Immature natural killer cell (primary cell): Measurements from ENCODE around the gene COL20A1. TPM values are rescaled to one million over a fixed set of nuclear protein-coding genes. Genes with fewer than 3 reads are reported as not detected.

Source experiments
- DNase-seq, 3 donors: peaks; one replicate each; pipeline ENCODE4 v3.0.0; 2022; ENCODE audit warnings: mixed read lengths in 1 of 3
- H3K27ac Mint-ChIP-seq, 6 donors: one replicate each; pipeline ENCODE4 v1.8.0; 2020; ENCODE audit warnings: mixed read lengths in 6 of 6, mild to moderate bottlenecking in 5 of 6, inconsistent platforms in 4 of 6, moderate library complexity in 3 of 6
- H3K27me3 Mint-ChIP-seq, 3 donors: one replicate each; pipeline ENCODE4 v1.8.0; 2020 to 2021; ENCODE audit warnings: low read depth in 3 of 3, mild to moderate bottlenecking in 3 of 3, mixed read lengths in 3 of 3, moderate library complexity in 3 of 3, inconsistent platforms in 1 of 3
- H3K36me3 Mint-ChIP-seq, 3 donors: one replicate each; pipeline ENCODE4 v1.8.0; 2020; ENCODE audit warnings: mixed read lengths in 3 of 3, inconsistent platforms in 2 of 3, mild to moderate bottlenecking in 2 of 3
- H3K4me1 Mint-ChIP-seq, 2 donors: one replicate each; pipeline ENCODE4 v1.8.0; 2020; ENCODE audit warnings: inconsistent platforms in 2 of 2, mild to moderate bottlenecking in 2 of 2, mixed read lengths in 2 of 2, moderate library complexity in 1 of 2
- H3K4me3 Mint-ChIP-seq, 5 donors: one replicate each; pipeline ENCODE4 v1.8.0; 2020; ENCODE audit warnings: mild to moderate bottlenecking in 5 of 5, mixed read lengths in 5 of 5, inconsistent platforms in 3 of 5, moderate library complexity in 3 of 5
- H3K9me3 Mint-ChIP-seq, 6 donors: one replicate each; pipeline ENCODE4 v1.8.0; 2020; ENCODE audit warnings: mild to moderate bottlenecking in 6 of 6, mixed read lengths in 6 of 6, inconsistent platforms in 4 of 6, moderate library complexity in 3 of 6
- polyA plus RNA-seq, 3 donors: library from polyadenylated mRNA; unstranded; fragments of 300-500 nt; fragmentation: Illumina TruSeq; gene quantifications; one replicate each; pipeline ENCODE4 v1.2.3, GENCODE V29; 2021

COL20A1 gene
- polyA plus RNA-seq, 3 donors from 2014 or later, result not detected

DNA sequence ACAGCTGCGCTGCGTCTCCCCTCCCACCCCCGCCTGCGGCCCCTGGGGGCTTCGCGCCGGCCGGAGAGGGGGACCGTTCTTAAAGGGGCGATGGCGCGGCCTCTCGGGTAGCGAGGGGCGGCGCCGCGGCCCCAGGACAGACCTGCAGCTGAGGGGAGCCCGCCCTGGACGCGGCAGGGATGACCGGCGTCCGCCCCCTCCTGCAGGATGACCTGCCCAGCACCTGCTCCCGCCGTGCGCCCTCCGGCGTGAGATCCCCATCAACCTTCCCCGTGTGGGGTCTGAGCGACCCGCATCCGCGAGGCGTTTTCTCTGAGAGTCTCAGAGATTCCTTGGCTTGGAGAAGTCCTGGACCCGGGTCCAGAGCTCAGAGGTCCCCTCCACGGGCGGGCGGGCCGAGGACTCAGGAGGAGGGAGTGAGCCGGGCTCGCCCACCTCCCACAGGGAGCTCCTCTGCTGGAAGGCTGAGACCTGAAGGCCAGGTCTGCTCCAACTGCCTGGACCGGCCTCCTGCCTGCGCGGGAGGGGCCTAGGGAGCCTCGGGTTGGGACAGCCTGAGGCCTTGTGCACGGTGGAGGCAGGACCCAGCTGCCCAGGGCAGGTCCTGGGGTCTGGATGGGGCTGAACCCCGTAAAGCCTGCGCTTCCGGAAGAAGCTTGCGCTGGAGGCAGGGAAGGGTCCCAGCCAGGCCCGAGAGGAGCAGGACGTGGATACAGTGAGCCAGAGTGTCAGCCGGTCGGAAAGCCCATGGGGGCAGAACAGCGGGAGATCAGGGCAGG is 38.2 kb upstream of the COL20A1 start:
- H3K4me1 Mint-ChIP-seq, result peaks cover 0 to 4% of the 10 kb centered on the region in 2 donors
- no peaks in the 10 kb centered on the region for H3K36me3 Mint-ChIP-seq
- no peak for DNase-seq
- no peaks in the 10 kb centered on the region for H3K9me3 Mint-ChIP-seq
- H3K27me3 Mint-ChIP-seq, result peaks cover 14 to 15% (median 14%) of the 10 kb centered on the region in 3 donors
- H3K27ac Mint-ChIP-seq, result no peak overlapping the region
- H3K4me3 Mint-ChIP-seq, result peak overlapping the region in 1 of 5 donors; percentile 20

DNA sequence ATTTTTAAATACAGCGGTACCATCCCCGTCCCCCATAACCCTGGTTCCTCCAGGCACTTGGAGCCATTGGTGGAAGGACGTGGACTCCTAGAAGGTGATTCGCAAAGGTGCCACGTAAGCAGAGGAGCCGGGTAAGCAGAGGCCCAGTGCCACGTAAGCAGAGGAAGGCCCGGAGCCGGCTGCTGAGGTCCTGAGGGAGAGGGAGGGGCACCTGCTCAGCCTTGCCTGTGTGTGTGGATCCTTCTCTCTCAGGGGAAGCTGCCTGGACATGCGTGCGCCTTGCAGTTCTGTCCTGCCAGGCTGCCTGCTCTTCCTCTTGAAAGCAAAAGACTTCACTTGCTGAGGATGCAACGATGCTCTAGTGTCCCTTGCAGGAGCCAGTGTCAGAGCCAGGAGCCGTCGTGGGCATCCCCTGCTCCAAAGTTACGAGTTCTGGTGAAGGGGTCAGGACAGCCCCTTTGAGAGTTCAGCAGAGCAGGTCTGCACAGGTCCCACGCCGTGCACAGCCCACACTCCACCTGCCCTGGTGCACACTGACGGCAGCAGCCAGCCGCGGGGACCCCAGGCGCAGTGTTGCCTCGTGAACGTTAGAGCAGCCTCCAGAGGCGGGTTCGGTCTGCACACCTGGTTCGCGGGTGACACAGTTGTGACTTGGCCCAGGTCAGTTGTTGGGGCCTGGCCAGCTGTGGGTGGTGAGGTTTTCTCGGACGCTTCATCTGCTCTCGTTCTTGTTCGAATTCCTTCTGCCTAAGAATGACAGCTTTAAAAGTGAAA is 36.9 kb upstream of the COL20A1 start:
- peaks cover 0 to 4% of the 10 kb centered on the region in 2 donors for H3K4me1 Mint-ChIP-seq
- no peaks in the 10 kb centered on the region for H3K9me3 Mint-ChIP-seq
- H3K27me3 Mint-ChIP-seq, result peaks cover 13 to 15% (median 13%) of the 10 kb centered on the region in 3 donors
- no peak overlapping the region for H3K27ac Mint-ChIP-seq
- no peak for DNase-seq
- H3K36me3 Mint-ChIP-seq, result no peaks in the 10 kb centered on the region
- H3K4me3 Mint-ChIP-seq, result no peak overlapping the region

DNA sequence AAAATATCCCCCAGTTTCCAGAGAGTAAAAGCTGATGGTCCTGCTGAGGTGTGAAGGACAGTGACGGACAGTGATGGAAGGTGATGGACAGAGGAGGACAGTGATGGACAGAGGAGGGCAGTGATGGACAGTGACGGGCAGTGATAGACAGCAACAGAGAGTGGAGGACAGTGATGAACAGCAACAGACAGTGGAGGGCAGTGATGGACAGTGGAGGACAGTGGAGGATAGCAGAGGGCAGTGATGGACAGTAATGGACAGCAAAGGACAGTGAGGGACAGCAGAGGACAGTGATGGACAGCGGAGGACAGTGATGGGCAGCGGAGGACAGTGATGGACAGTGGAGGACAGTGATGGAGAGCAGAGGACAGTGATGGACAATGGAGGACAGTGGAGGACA is 36.0 kb upstream of the COL20A1 start:
- H3K36me3 Mint-ChIP-seq, result no peaks in the 10 kb centered on the region
- no peaks in the 10 kb centered on the region for H3K9me3 Mint-ChIP-seq
- peaks cover 0 to 6% of the 10 kb centered on the region in 2 donors for H3K4me1 Mint-ChIP-seq
- H3K27me3 Mint-ChIP-seq, result peaks cover 10 to 15% (median 13%) of the 10 kb centered on the region in 3 donors
- DNase-seq, result no peak
- H3K4me3 Mint-ChIP-seq, result no peak overlapping the region
- peak overlapping the region in 1 of 6 donors; percentile 19 for H3K27ac Mint-ChIP-seq

DNA sequence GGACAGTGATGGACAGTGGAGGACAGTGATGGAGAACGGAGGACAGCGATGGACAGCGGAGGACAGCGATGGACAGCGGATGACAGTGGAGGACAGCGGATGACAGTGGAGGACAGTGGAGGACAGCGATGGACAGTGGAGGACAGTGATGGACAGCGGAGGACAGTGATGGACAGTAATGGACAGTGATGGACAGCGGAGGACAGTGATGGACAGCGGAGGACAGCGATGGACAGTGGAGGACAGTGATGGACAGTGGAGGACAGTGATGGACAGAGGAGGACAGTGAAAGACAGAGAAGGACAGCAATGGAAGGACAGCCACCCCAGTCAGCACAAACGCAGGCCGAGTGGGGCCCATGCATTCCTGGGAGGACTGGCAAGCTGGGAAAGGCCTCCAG is 35.4 kb upstream of the COL20A1 start:
- no peak for DNase-seq
- H3K4me3 Mint-ChIP-seq, result no peak overlapping the region
- H3K27ac Mint-ChIP-seq, result no peak overlapping the region
- H3K9me3 Mint-ChIP-seq, result no peaks in the 10 kb centered on the region
- no peaks in the 10 kb centered on the region for H3K36me3 Mint-ChIP-seq
- H3K27me3 Mint-ChIP-seq, result peaks cover 9 to 15% (median 9%) of the 10 kb centered on the region in 3 donors
- peaks cover 0 to 8% of the 10 kb centered on the region in 2 donors for H3K4me1 Mint-ChIP-seq

DNA sequence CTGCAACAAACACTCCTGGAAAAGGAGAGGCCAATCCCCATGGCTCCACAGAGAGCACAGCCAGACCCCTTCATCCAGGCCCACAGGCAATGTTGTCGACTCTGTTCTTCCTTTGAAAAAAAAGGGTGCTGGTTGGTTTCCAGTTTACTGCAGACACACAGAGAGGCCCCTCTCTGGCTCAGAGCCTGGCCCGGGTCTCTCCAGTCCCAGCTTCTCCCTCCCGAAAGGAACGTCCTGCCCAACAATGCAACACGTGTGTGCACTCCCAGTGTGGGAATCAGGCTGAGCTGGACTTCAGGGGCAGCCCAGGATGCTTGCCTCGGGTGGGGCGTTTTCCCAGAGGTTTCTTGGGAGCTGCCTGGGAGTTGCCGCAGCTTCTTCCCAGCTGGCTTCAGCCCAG is 34.2 kb upstream of the COL20A1 start:
- no peak for DNase-seq
- Mint-ChIP-seq H3K4me1 (peaks cover 0 to 4% of the 10 kb centered on the region in 2 donors), H3K4me3 (no peak overlapping the region), H3K27me3 (peaks cover 2 to 13% (median 4%) of the 10 kb centered on the region in 3 donors), H3K9me3 (no peaks in the 10 kb centered on the region), H3K27ac (no peak overlapping the region), H3K36me3 (no peaks in the 10 kb centered on the region)

DNA sequence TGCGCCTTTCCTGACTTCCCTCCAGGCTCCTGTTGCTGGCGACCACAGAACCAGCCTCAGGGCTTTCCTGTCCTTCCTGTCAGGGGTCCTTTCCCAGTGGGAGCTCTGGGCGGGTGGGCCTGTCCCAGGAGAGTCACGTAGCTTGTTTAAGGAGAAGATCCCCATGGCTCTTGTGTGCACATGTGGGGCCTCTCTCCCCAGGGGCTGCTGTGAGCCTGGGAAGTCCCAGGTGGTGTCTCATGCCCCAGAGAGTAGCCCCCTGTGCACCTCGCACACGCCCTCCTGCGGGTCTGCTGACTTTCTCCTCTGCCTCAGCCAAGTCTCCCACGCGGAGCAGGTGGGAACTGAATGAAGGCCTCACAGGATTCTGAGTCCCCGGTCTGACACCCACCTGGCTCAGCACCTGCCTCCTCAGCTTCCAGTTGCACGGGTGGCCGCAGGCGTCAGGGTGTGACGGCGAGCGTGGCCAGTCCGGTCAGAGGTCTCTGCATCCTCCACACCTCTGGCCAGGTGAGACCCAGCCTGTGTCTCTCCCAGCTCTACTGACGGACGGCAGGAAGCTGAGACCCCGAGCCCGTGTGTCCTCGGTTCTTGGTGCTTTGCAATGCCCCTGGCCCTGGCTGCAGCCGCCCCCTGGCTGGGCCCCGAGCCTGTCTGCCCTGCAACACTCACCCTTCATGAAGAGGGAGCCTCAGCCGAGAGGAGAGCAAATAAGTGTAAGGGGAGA is 33.1 kb upstream of the COL20A1 start:
- Mint-ChIP-seq H3K4me1 (peaks cover 0 to 4% of the 10 kb centered on the region in 2 donors), H3K36me3 (no peaks in the 10 kb centered on the region), H3K27ac (no peak overlapping the region), H3K27me3 (peaks cover 2 to 16% (median 2%) of the 10 kb centered on the region in 3 donors), H3K9me3 (no peaks in the 10 kb centered on the region), H3K4me3 (no peak overlapping the region)
- no peak for DNase-seq

DNA sequence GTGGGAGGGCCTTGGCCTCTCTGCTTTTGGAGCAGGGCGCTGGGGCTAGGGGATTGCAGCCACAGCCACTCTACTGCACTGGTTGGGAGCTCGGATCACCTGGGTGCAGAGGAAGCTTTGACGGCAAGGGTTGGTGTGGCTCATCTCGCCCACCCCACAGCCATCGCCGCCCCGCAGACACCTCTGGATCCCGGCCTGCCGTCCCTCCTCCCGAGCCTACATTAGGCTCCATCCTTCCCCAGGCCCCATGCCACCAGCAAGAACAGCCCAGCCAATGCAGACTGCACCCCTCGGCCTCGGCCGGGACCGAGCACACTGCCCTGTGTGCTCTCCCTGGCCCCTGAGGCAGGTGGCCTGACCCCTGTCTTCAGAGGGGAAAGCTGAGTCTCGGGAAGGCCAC is 32.5 kb upstream of the COL20A1 start:
- Mint-ChIP-seq H3K27ac (no peak overlapping the region), H3K4me3 (no peak overlapping the region), H3K4me1 (peaks cover 0 to 4% of the 10 kb centered on the region in 2 donors), H3K9me3 (no peaks in the 10 kb centered on the region), H3K27me3 (peaks cover 2 to 12% (median 4%) of the 10 kb centered on the region in 3 donors), H3K36me3 (no peaks in the 10 kb centered on the region)
- no peak for DNase-seq

DNA sequence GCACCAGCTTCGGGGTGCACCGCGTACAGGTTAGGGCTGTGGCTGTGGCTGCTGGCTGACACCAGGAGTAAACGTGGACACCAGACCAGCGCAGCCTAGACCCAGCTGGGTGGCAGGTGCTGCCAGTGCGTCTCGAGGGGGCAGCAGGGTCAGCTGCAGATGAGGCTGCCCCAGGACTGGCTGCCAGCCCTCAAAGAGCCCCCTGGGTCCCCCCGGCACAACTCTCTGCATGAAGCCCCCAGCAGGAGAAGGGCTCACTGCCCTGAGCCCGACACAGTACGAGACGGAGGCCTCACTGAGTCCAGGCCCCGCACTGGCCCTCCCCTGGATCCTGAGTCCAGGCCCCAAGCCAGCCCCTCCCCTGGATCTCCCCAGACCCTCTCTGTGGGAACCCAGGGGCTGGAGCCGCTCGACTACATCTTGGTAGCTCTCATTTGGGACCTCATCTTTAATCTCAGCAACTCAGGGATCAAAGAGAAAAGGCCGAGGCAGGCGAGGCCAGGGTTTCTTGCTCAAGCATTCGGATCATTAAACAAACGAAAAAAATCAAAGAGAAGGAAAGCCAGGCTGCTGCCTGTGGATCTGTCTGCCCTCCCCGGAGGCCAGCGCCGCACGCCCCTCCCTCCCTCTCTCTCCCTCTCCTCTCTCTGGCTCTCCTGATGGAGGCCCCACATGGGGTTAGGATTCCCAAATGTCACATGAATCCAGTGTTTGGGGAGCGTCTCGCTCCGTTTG is 31.8 kb upstream of the COL20A1 start:
- peaks cover 0 to 4% of the 10 kb centered on the region in 2 donors for H3K4me1 Mint-ChIP-seq
- no peak overlapping the region for H3K27ac Mint-ChIP-seq
- no peaks in the 10 kb centered on the region for H3K9me3 Mint-ChIP-seq
- no peak for DNase-seq
- H3K36me3 Mint-ChIP-seq, result no peaks in the 10 kb centered on the region
- H3K27me3 Mint-ChIP-seq, result peaks cover 2 to 9% (median 4%) of the 10 kb centered on the region in 3 donors
- no peak overlapping the region for H3K4me3 Mint-ChIP-seq

DNA sequence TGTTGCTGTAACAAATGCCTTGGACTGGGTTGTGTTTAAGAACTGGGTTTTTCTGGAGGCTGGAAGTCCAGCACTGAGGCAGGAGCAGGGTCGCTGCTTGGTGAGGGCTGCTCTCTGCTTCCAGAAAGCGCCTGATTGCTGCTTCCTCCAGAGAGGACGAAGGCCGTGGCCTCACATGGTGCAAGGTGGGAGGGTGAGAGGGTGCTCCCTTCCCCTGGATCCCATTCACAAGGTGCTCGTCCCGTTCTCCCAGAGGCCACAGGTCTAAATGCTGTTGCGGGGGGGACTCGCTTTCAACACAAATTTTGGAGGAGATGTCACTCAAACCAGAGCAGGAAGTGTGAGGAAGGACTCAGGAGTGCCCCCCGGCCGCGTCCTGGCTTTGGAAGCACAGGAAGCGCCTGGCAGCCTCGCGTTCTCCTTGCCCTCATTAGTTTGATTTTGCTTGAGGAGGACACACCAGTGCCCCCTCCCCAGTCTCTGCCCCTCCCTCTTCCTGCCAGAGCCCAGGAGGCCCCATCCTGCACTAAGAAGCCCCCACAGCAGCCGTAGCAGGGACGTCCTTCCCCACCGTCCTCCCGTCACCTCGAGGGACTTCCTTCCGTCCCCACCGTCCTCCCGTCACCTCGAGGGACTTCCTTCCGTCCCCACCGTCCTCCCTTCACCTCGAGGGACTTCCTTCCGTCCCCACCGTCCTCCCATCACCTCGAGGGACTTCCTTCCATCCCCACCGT is 31.0 kb upstream of the COL20A1 start:
- peak overlapping the region in 2 of 5 donors; percentile 27 to 52 for H3K4me3 Mint-ChIP-seq
- H3K27ac Mint-ChIP-seq, result peak overlapping the region in 1 of 6 donors; percentile 70
- H3K4me1 Mint-ChIP-seq, result peaks cover 0 to 4% of the 10 kb centered on the region in 2 donors
- no peaks in the 10 kb centered on the region for H3K36me3 Mint-ChIP-seq
- H3K27me3 Mint-ChIP-seq, result peaks cover 2 to 9% (median 4%) of the 10 kb centered on the region in 3 donors
- no peak for DNase-seq
- H3K9me3 Mint-ChIP-seq, result no peaks in the 10 kb centered on the region

DNA sequence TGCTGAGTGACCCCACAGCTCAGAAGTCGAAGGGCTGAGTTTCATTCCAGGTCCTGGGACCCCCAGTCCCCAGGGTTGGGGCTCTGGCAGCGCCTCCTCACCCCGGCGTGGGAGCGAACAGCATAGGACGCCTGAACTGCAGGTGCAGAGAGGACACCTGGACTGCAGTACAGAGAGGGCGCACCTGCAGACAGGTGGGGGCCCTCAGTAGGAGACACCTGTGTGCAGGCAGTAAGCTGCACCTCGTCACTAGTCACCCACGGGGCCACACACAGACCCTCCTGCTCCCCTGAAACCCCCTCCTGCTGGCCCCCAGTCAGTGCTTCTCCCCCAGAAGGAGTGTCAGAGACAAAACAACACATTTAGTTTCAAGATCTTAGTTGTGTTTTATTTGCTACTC is 30.1 kb upstream of the COL20A1 start:
- peaks cover 0 to 8% (median 2%) of the 10 kb centered on the region in 3 donors for H3K27me3 Mint-ChIP-seq
- H3K27ac Mint-ChIP-seq, result no peak overlapping the region
- no peak for DNase-seq
- no peak overlapping the region for H3K4me3 Mint-ChIP-seq
- peaks cover 0 to 4% of the 10 kb centered on the region in 2 donors for H3K4me1 Mint-ChIP-seq
- H3K36me3 Mint-ChIP-seq, result no peaks in the 10 kb centered on the region
- H3K9me3 Mint-ChIP-seq, result no peaks in the 10 kb centered on the region

DNA sequence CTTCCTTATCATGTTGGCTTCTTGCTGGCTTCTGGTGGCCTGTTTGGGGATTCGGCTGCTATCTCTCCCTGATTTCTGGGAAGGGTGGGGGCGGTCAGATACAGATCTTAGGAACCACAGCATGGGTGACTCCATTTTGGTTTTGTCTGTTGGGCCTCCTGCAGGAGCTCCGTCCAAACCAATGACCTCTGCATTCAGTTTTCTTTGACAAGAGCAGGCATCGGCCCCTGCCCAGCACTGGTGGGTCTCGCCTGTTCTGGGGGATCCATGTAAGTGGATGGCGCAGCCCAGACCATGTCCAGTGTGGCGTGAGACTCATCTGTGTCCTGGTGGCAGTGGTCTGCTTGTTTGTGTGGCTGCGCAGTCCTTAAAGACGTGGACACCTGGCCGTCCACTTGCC is 29.0 kb upstream of the COL20A1 start:
- DNase-seq, result no peak
- H3K27me3 Mint-ChIP-seq, result peaks cover 0 to 11% (median 2%) of the 10 kb centered on the region in 3 donors
- H3K4me1 Mint-ChIP-seq, result peaks cover 0 to 4% of the 10 kb centered on the region in 2 donors
- no peak overlapping the region for H3K27ac Mint-ChIP-seq
- H3K9me3 Mint-ChIP-seq, result no peaks in the 10 kb centered on the region
- no peaks in the 10 kb centered on the region for H3K36me3 Mint-ChIP-seq
- H3K4me3 Mint-ChIP-seq, result no peak overlapping the region

DNA sequence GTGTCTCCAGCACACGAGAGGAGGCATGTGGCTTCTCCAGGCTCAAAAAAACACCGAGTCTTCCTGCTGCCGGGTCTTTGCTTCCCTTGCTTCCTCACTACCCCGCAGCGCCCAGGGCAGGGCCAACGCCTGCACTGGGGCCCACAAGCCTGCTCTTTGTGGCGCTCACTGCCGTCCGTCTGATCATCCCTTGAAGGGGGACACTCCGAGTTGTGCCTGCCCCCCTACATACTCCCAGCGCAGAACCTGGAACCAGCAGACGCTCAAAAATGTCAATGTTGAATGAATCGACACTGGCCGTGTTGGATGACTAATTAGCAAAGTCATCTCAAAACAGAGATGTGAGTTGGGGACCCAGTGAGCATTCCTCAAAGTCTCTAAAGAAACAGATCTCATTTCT is 28.5 kb upstream of the COL20A1 start:
- H3K27ac Mint-ChIP-seq, result no peak overlapping the region
- peaks cover 0 to 11% (median 2%) of the 10 kb centered on the region in 3 donors for H3K27me3 Mint-ChIP-seq
- H3K36me3 Mint-ChIP-seq, result no peaks in the 10 kb centered on the region
- no peak overlapping the region for H3K4me3 Mint-ChIP-seq
- no peak for DNase-seq
- peaks cover 0 to 4% of the 10 kb centered on the region in 2 donors for H3K4me1 Mint-ChIP-seq
- no peaks in the 10 kb centered on the region for H3K9me3 Mint-ChIP-seq
